Liver (tissue), 9 donors: ENCODE results near the gene CCT6B. TPM values are rescaled to one million over a fixed set of nuclear protein-coding genes. Genes with fewer than 3 reads are reported as not detected.

Source experiments
- DNase-seq: peaks from one replicate; pipeline ENCODE4 v3.0.0-alpha.2; 2017; ENCODE audit warnings: low spot score
- H3K27ac ChIP-seq, 2 donors: one replicate each; pipeline ENCODE4 v1.7.0; 2013; ENCODE audit warnings: inconsistent platforms in 2 of 2, low read length in 2 of 2, control low read depth in 1 of 2, low read depth in 1 of 2, mild to moderate bottlenecking in 1 of 2
- H3K27me3 ChIP-seq, 4 donors: one replicate each; pipeline versions ENCODE4 v1.6.1 to v1.7.0; 2013; ENCODE audit warnings: low read length in 3 of 4, inconsistent platforms in 1 of 4, mild to moderate bottlenecking in 1 of 4, moderate library complexity in 1 of 4; ENCODE audit not compliant: control insufficient read depth in 4 of 4, insufficient read depth in 4 of 4
- H3K36me3 ChIP-seq, 4 donors: one replicate each; pipeline versions ENCODE4 v1.6.1 to v1.7.0; 2013; ENCODE audit warnings: low read length in 3 of 4, mild to moderate bottlenecking in 3 of 4, low read depth in 1 of 4, moderate library complexity in 1 of 4; ENCODE audit not compliant: control insufficient read depth in 4 of 4, insufficient read depth in 3 of 4
- H3K4me1 ChIP-seq, 4 donors: one replicate each; pipeline versions ENCODE4 v1.6.1 to v1.7.0; 2013; ENCODE audit warnings: low read length in 3 of 4, mild to moderate bottlenecking in 3 of 4, moderate library complexity in 1 of 4; ENCODE audit not compliant: control insufficient read depth in 4 of 4, insufficient read depth in 4 of 4
- H3K4me3 ChIP-seq, 3 donors: one replicate each; pipeline versions ENCODE4 v1.6.1 to v1.7.0; 2013; ENCODE audit warnings: low read length in 3 of 3, control low read depth in 1 of 3, low read depth in 1 of 3, mild to moderate bottlenecking in 1 of 3
- H3K9ac ChIP-seq, 2 donors: one replicate each; pipeline ENCODE4 v1.7.0; 2013; ENCODE audit warnings: low read length in 2 of 2, mild to moderate bottlenecking in 2 of 2, moderate library complexity in 2 of 2, control low read depth in 1 of 2, low read depth in 1 of 2
- H3K9me3 ChIP-seq, 4 donors: one replicate each; pipeline versions ENCODE4 v1.6.1 to v1.7.0; 2013; ENCODE audit warnings: low read length in 3 of 4; ENCODE audit not compliant: control insufficient read depth in 4 of 4
- ATF3 ChIP-seq: IDR thresholded peaks from 2 replicates; pipeline ENCODE4 v1.6.1; 2016; ENCODE audit warnings: antibody characterized with exemption
- EGR1 ChIP-seq, 2 donors: IDR thresholded peaks; 2 replicates each; pipeline ENCODE4 v1.6.1; 2016 to 2018; ENCODE audit warnings: antibody characterized with exemption in 2 of 2, low read depth in 2 of 2
- FOXA1 ChIP-seq: IDR thresholded peaks from 2 replicates; pipeline ENCODE4 v1.6.1; 2016; ENCODE audit warnings: antibody characterized with exemption
- FOXA2 ChIP-seq: IDR thresholded peaks from 2 replicates; pipeline ENCODE4 v1.6.1; 2016; ENCODE audit warnings: antibody characterized with exemption
- HNF4A ChIP-seq, 2 donors: conservative IDR thresholded peaks; 2 replicates each; pipeline ENCODE4 v1.6.1; 2016; ENCODE audit warnings: antibody characterized with exemption in 2 of 2, mild to moderate bottlenecking in 2 of 2
- HNF4G ChIP-seq: IDR thresholded peaks from 2 replicates; pipeline ENCODE4 v1.6.1; 2016; ENCODE audit warnings: antibody characterized with exemption
- NR2F2 ChIP-seq: IDR thresholded peaks from 2 replicates; pipeline ENCODE4 v1.6.1; 2016; ENCODE audit warnings: antibody characterized with exemption
- RAD21 ChIP-seq, 2 donors: IDR thresholded peaks; 2 replicates each; pipeline ENCODE4 v1.6.1; 2016; ENCODE audit warnings: antibody characterized with exemption in 2 of 2, mild to moderate bottlenecking in 2 of 2
- RXRA ChIP-seq, 2 donors: IDR thresholded peaks; 2 replicates each; pipeline ENCODE4 v1.6.1; 2017 to 2018; ENCODE audit warnings: antibody characterized with exemption in 2 of 2, mild to moderate bottlenecking in 1 of 2
- TAF1 ChIP-seq: conservative IDR thresholded peaks from 2 replicates; pipeline ENCODE4 v1.6.1; 2016; ENCODE audit warnings: antibody characterized with exemption, mild to moderate bottlenecking
- YY1 ChIP-seq: IDR thresholded peaks from 2 replicates; pipeline ENCODE4 v1.6.1; 2016; ENCODE audit warnings: antibody characterized with exemption, mild to moderate bottlenecking
- ZBTB33 ChIP-seq: IDR thresholded peaks from 2 replicates; pipeline ENCODE4 v1.6.1; 2016; ENCODE audit warnings: antibody characterized with exemption
- WGBS: extraction: QIAGEN DNeasy Blood & Tissue Kit; methylation state at CpG from one replicate; pipeline ENCODE4 v1.1.7; 2013; 5-methylcytosine and 5-hydroxymethylcytosine counted together
- polyA plus RNA-seq, 2 donors: library from polyadenylated mRNA; stranded (reverse) in 1 of 2; unstranded in 1 of 2; fragments of 200-250 nt in 1 of 2; fragments of >200 nt in 1 of 2; fragmentation: Nextera tagmentation in 1 of 2; extraction: Ambion mirVana in 1 of 2; gene quantifications; one replicate each; pipeline versions ENCODE4 v1.2.1 to v1.2.3, GENCODE V29; 2013 to 2015
- total RNA-seq, 2 donors: library from RNA; depleted of rRNA; stranded (reverse); fragments of >200 nt; gene quantifications; one replicate each; pipeline ENCODE4 v1.2.3, GENCODE V29; 2014
- TF ChIP-seq, protein P1 (sequence below): IDR thresholded peaks from 2 replicates; pipeline ENCODE4 v1.6.1; 2016; ENCODE audit warnings: antibody characterized with exemption, mild to moderate bottlenecking
- TF ChIP-seq, protein P2 (sequence below): fragments of 150-350 bp; IDR thresholded peaks from 2 replicates; pipeline ENCODE4 v1.5.1; 2017; ENCODE audit warnings: improper control_type of control experiment, low read depth, low read length; ENCODE audit not compliant: missing input control
- donor health status: healthy.
- donor health status: healthy.
- donor health status: healthy.
- donor health status: healthy.
- donor health status: healthy.

Gene CCT6B
- total and polyA plus RNA-seq, 4 donors, result 0.82 to 2.2 (median 1.4) TPM

GRCh38 chr17:35006961-35007360 lies 45.7 kb upstream of the CCT6B start (continued):
- TF ChIP-seq, protein P1, sequence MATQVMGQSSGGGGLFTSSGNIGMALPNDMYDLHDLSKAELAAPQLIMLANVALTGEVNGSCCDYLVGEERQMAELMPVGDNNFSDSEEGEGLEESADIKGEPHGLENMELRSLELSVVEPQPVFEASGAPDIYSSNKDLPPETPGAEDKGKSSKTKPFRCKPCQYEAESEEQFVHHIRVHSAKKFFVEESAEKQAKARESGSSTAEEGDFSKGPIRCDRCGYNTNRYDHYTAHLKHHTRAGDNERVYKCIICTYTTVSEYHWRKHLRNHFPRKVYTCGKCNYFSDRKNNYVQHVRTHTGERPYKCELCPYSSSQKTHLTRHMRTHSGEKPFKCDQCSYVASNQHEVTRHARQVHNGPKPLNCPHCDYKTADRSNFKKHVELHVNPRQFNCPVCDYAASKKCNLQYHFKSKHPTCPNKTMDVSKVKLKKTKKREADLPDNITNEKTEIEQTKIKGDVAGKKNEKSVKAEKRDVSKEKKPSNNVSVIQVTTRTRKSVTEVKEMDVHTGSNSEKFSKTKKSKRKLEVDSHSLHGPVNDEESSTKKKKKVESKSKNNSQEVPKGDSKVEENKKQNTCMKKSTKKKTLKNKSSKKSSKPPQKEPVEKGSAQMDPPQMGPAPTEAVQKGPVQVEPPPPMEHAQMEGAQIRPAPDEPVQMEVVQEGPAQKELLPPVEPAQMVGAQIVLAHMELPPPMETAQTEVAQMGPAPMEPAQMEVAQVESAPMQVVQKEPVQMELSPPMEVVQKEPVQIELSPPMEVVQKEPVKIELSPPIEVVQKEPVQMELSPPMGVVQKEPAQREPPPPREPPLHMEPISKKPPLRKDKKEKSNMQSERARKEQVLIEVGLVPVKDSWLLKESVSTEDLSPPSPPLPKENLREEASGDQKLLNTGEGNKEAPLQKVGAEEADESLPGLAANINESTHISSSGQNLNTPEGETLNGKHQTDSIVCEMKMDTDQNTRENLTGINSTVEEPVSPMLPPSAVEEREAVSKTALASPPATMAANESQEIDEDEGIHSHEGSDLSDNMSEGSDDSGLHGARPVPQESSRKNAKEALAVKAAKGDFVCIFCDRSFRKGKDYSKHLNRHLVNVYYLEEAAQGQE, result no peak
- TF ChIP-seq YY1, result no peak

GRCh38 chr17:35006345-35006744 lies 45.1 kb upstream of the CCT6B start:
- H3K36me3 ChIP-seq, result peaks cover under 1 to 18% (median 13%) of the 10 kb centered on the region in 4 donors
- no peak for DNase-seq
- no peak overlapping the region for H3K9ac ChIP-seq
- no peaks in the 10 kb centered on the region for H3K27me3 ChIP-seq
- TF ChIP-seq NR2F2, result no peak
- TF ChIP-seq FOXA2, result no peak
- TF ChIP-seq FOXA1, result no peak
- no peak for TF ChIP-seq TAF1
- no peak for TF ChIP-seq RXRA (IDR thresholded peaks at IDR 0.05)
- TF ChIP-seq EGR1 (IDR thresholded peaks at IDR 0.05; ENCODE audit: low read depth in 2 of 2), result no peak
- no peak for TF ChIP-seq RAD21 (IDR thresholded peaks at IDR 0.05)
- TF ChIP-seq, protein P1, result no peak
- no peak for TF ChIP-seq YY1
- TF ChIP-seq ZBTB33, result no peak
- no peak for TF ChIP-seq ATF3
- TF ChIP-seq, protein P2, sequence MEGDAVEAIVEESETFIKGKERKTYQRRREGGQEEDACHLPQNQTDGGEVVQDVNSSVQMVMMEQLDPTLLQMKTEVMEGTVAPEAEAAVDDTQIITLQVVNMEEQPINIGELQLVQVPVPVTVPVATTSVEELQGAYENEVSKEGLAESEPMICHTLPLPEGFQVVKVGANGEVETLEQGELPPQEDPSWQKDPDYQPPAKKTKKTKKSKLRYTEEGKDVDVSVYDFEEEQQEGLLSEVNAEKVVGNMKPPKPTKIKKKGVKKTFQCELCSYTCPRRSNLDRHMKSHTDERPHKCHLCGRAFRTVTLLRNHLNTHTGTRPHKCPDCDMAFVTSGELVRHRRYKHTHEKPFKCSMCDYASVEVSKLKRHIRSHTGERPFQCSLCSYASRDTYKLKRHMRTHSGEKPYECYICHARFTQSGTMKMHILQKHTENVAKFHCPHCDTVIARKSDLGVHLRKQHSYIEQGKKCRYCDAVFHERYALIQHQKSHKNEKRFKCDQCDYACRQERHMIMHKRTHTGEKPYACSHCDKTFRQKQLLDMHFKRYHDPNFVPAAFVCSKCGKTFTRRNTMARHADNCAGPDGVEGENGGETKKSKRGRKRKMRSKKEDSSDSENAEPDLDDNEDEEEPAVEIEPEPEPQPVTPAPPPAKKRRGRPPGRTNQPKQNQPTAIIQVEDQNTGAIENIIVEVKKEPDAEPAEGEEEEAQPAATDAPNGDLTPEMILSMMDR, result no peak
- no peak for TF ChIP-seq HNF4G
- no peak for TF ChIP-seq HNF4A (conservative IDR thresholded peaks at IDR 0.05)
- H3K4me1 ChIP-seq, result no peaks in the 10 kb centered on the region
- no peak overlapping the region for H3K27ac ChIP-seq
- no peak overlapping the region for H3K4me3 ChIP-seq
- WGBS, result 95% methylated on average over 4 of the region's 4 CpGs
- H3K9me3 ChIP-seq, result no peaks in the 10 kb centered on the region
